ENCODE results near the gene CERS1. TPM values are rescaled to one million over a fixed set of nuclear protein-coding genes. Genes with fewer than 3 reads are reported as not detected.

The CERS1 gene
- total RNA-seq, 1 experiment from 2014 or later, result 2.7 TPM

GRCh38 chr19:18846862-18847548, 49.0 kb downstream of the CERS1 start:
- H2AFZ ChIP-seq, result no peak overlapping the region
- H3K4me3 ChIP-seq, result no peak overlapping the region
- peaks cover 100% of the 10 kb centered on the region for H4K20me1 ChIP-seq (ENCODE audit: insufficient read depth)
- no peaks in the 10 kb centered on the region for H3K4me1 ChIP-seq (replicated peaks; ENCODE audit: insufficient read depth)
- CTCF ChIA-PET, result interaction anchor here (0.5 to 1.6 kb wide), 5 partner anchors 32 to 639 kb away, joined by 3 to 6 read pairs (median 4); no protein-coding TSS in a partner anchor
- peaks cover 49% of the 10 kb centered on the region; the same call in 1 of the 2 replicates for H3F3A ChIP-seq (ENCODE audit: insufficient read depth, low read depth)
- H3K4me2 ChIP-seq, result no peak overlapping the region
- H3K27ac ChIP-seq, result no peak overlapping the region
- peaks cover 34% of the 10 kb centered on the region for H3K36me3 ChIP-seq (ENCODE audit: low read depth)
- no peaks in the 10 kb centered on the region for H3K9me2 ChIP-seq (ENCODE audit: insufficient read depth)
- TF ChIP-seq CTCF (conservative IDR thresholded peaks at IDR 0.05), result peak; percentile 93
- no peak for TF ChIP-seq EZH2 (IDR thresholded peaks at IDR 0.05; ENCODE audit: low read depth)
- BruUV-seq (replicated peaks), result no TSS peak
- H3K9me3 ChIP-seq (ENCODE audit: insufficient read depth, low read depth), result no peaks in the 10 kb centered on the region
- POLR2A ChIA-PET (ENCODE audit: unreplicated experiment), result interaction anchor here (0.6 kb wide), 1 partner anchor 358 kb away, joined by 4 read pairs; no protein-coding TSS in a partner anchor
- peak in 1 of 2 experiments; percentile 66 for DNase-seq
- intact Hi-C loops (cut with micrococcal nuclease; ENCODE audit: unreplicated experiment), result loop anchor here (5.0 to 10.0 kb wide), 3 partner anchors 85 to 382 kb away; no protein-coding TSS in a partner anchor
- H3K79me2 ChIP-seq (ENCODE audit: low read depth), result peaks cover 95% of the 10 kb centered on the region
- H3K27me3 ChIP-seq (ENCODE audit: insufficient read depth, low read depth), result no peaks in the 10 kb centered on the region

GRCh38 chr19:18845961-18846360, 50.0 kb downstream of the CERS1 start:
- Histone ChIP-seq H3K4me2 (no peak overlapping the region), H3K4me3 (no peak overlapping the region), H3K79me2 (ENCODE audit: low read depth) (peaks cover 97% of the 10 kb centered on the region), H3K9me2 (ENCODE audit: insufficient read depth) (no peaks in the 10 kb centered on the region), H3F3A (ENCODE audit: insufficient read depth, low read depth) (peaks cover 52% of the 10 kb centered on the region; the same call in 1 of the 2 replicates), H4K20me1 (ENCODE audit: insufficient read depth) (peaks cover 100% of the 10 kb centered on the region), H3K4me1 (replicated peaks; ENCODE audit: insufficient read depth) (no peaks in the 10 kb centered on the region), H2AFZ (no peak overlapping the region), H3K27ac (no peak overlapping the region), H3K9me3 (ENCODE audit: insufficient read depth, low read depth) (no peaks in the 10 kb centered on the region), H3K27me3 (ENCODE audit: insufficient read depth, low read depth) (no peaks in the 10 kb centered on the region), H3K36me3 (ENCODE audit: low read depth) (peaks cover 29% of the 10 kb centered on the region)
- POLR2A ChIA-PET (ENCODE audit: unreplicated experiment), result no interaction called here
- intact Hi-C loops (cut with micrococcal nuclease; ENCODE audit: unreplicated experiment), result loop anchor here (5.0 to 10.0 kb wide), 3 partner anchors 84 to 381 kb away; no protein-coding TSS in a partner anchor
- CTCF ChIA-PET, result interaction anchor here (0.6 kb wide), 1 partner anchor 326 kb away, joined by 3 read pairs; no protein-coding TSS in a partner anchor
- no TSS peak for BruUV-seq (replicated peaks)
- no peak for DNase-seq
- TF ChIP-seq CTCF (conservative IDR thresholded peaks at IDR 0.05), result no peak
- TF ChIP-seq EZH2 (IDR thresholded peaks at IDR 0.05; ENCODE audit: low read depth), result no peak

- Histone ChIP-seq H4K20me1 (ENCODE audit: insufficient read depth) (peaks cover 100% of the 10 kb centered on the region), H3K27ac (no peak overlapping the region), H3K79me2 (ENCODE audit: low read depth) (peaks cover 100% of the 10 kb centered on the region), H3K9me3 (ENCODE audit: insufficient read depth, low read depth) (no peaks in the 10 kb centered on the region), H3K36me3 (ENCODE audit: low read depth) (peaks cover 18% of the 10 kb centered on the region; the same call in 1 of the 2 replicates), H3K4me2 (no peak overlapping the region), H3K9me2 (ENCODE audit: insufficient read depth) (no peaks in the 10 kb centered on the region), H3F3A (ENCODE audit: insufficient read depth, low read depth) (peaks cover 53% of the 10 kb centered on the region; the same call in 1 of the 2 replicates), H3K4me3 (no peak overlapping the region), H3K27me3 (ENCODE audit: insufficient read depth, low read depth) (no peaks in the 10 kb centered on the region), H3K4me1 (replicated peaks; ENCODE audit: insufficient read depth) (no peaks in the 10 kb centered on the region), H2AFZ (no peak overlapping the region)
- intact Hi-C loops (cut with micrococcal nuclease; ENCODE audit: unreplicated experiment), result loop anchor here (5.0 to 10.0 kb wide), 3 partner anchors 83 to 380 kb away; no protein-coding TSS in a partner anchor
- CTCF ChIA-PET, result interaction anchor here (0.7 kb wide), 1 partner anchor 235 kb away, joined by 13 read pairs; no protein-coding TSS in a partner anchor
- no peak for DNase-seq
- POLR2A ChIA-PET (ENCODE audit: unreplicated experiment), result no interaction called here
- no TSS peak for BruUV-seq (replicated peaks)
- TF ChIP-seq CTCF (conservative IDR thresholded peaks at IDR 0.05) (no peak), EZH2 (IDR thresholded peaks at IDR 0.05; ENCODE audit: low read depth) (no peak)
Observed at GRCh38 chr19:18844806-18845329, 51.1 kb downstream of the CERS1 start.

All from PC-9 (cell line).